GM19397 (cell line): Measurements from ENCODE around the gene CFD.

Source experiments
- ATAC-seq: cut with Tn5 transposase; IDR thresholded peaks from one replicate; pipeline ENCODE4 v1.9.1; 2021; ENCODE audit warnings: mild to moderate bottlenecking, moderate library complexity; ENCODE audit not compliant: unreplicated experiment

Gene CFD

DNA sequence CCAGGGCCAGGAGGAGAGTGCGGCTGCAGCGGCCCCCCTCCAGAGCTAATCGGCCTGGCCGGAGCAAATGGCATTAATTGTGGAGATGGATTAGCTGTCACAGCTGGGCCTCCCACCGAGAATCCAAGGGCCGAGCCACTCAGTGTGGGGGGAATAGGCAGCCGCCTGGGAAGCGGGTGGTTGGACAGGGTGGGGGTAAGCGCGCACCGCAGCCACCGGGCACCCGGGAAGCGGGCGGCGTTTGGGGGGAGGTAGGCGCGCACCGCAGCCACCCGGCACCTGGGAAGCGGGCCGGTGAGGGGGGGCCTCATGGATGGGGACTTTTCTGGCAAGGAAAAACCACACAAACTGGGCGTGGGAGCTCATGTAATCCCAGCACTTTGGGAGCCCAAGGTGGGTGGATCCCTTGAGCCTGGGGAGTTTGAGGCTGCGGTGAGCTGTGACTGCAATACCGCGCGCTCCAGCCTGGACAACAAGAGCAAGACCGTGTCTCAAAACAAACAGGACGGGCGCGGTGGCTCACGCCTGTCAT is 43.9 kb downstream of the CFD start:
- no peak for ATAC-seq

DNA sequence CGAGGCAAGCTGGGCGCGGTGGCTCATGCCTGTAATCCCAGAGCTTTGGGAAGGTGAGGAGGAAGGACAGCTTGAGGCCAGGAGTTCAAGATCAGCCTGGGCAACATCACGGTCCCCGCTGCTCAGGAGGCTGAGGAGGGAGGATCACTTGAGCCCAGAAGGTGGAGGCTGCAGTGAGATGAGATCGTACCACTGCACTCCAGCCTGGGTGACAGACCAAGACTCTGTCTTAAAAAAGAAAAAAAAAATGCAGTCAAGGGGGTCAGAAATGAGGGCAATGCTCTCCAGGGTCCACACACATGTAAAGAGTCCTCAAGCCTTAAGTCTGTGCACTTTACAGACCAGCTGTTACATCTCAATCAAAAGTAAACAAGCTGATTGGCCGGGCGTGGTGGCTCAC is 45.1 kb downstream of the CFD start:
- ATAC-seq: no peak

DNA sequence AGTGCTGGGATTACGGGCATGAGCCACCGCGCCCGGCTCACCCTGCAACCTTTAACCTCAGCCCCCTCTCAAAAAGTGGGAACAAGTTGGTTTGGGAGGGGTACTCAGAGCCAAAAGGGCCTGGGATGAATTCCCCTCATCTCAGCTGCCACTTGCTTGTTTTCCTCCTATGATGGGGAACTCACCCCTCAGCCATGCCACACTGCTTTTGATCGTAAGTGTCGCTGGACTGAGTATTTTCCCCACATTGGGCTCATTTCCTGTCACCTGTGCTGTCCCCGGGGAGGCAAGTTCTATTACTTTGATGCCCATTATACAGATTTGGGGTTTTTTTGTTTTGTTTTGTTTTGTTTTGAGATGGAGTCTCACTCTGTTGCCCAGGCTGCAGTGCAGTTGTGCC is 47.0 kb downstream of the CFD start:
- ATAC-seq: no peak

DNA sequence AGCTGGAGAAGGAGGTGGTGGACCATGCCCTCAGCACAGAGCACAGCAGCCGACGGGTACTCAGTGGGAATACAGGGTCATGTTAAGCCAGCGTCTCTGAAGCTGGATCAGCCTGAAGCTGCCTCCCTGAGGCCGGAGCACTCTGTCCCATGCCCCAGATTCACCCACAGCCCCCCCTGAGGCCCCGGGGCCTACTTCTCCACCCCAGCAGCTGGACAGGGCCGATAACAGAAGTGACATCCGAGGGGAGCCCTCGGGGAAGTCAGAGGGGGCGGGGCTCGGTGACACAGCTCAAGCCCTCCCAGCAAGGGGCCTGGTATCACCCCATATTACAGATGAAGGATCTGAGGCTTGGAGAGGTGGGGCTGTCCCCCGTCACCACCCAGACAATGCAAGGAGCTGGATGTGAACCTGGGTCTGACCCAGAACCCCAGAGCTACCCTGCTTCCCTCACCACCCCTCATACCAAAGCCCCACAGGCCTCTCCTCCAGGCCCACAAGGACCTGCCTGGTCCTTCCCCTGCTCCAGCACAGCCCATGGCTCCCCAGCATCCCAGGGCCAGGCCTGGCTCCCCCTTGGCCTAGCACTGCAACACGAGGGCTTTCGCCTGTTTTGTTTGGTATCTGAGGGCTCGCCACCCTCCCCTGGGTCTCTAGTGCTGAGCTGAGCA is 47.9 kb downstream of the CFD start:
- ATAC-seq: no peak

DNA sequence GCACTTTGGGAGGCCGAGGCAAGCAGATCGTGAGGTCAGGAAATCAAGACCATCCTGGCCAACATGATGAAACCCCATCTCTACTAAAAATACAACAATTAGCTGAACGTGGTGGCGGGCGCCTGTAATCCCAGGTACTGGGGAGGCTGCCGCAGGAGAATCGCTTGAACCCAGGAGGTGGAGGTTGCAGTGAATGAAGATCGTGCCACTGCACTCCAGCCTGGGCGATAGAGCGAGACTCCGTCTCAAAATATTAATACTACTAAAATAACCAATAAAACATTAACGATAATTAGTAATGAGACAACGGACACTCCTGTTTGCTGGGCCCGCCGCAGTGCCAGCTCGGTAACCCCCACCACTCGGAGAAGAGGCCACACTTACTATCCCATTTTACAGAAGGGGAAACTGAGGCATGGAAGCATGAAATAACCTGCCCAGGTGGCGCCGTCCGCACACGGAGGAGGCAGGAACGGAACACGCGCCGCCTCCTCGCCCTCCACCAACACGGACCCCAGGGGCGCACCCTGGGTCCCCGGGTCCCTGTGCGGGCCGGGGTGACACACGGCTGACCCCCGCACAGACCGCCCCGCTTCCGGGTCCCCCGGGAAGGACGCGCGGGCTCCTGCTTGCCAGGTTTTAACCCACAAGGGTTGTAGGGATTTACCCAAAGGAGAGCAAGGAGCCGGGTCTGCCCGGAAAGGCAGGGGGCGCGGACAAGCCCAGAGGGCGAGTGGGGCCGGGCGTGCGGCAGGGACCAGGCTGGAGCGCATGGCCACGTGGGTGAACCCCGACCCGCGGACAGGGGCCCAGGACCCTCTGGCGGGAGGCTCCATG is 52.0 kb downstream of the CFD start:
- no peak for ATAC-seq

DNA sequence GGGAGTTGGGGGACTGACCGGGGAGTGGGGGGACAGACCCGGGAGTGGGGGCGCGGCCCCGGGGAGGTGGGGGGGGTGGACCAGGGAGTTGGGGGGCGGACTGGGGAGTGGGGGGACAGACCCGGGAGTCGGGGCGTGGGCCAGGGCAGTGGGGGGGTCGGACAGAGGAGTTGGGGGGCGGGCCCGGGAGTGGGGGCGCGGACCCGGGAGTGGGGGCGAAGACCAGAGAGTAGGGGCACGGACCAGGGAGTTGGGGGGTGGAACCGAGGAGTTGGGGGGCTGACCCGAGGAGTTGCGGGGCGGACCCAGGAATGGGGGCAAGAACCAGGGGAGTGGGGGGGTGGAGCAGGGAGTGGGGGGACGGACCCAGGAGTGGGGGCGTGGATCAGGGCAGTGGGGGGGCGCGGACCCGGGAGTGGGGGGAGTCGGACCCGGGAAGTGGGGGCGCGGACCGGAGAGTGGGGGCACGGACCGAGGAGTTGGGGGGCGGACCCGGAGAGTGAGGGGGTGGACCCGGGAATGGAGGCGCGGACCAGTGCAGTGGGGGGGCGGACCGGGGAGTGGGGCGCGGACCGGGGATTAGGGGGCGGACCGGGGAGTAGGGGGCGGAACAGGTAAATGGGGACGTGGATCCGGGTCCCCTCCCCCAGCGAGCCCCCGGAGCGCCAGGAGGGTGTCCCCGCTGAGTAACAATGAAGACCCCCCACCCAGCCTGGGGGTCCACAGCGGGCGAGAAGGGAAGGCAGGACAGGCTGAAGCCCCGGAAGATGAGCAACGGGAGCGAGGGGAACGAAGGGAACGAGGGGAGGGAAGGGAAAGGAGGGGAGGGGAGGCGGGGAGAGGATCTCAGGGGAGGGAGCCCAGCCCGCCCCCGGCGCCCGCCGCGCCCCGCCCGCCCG is 53.0 kb downstream of the CFD start:
- peak; percentile 16 for ATAC-seq
